HAP-1 (cell line): ENCODE data around the gene ARMH4.
A peak's percentile ranks its signal among the peaks of the same experiment; 100 is the strongest.

ENCODE experiments used
- DNase-seq, 2 experiments: peaks; one replicate each; pipeline ENCODE4 v3.0.0-alpha.2; 2016 to 2020; ENCODE audit warnings: low spot score in 2 of 2
- H3K27me3 ChIP-seq: fragments of 250-450 bp; sonication (Bioruptor Pico); 2 replicates; pipeline ENCODE4 v1.5.1; 2020; ENCODE audit warnings: low read depth, mild to moderate bottlenecking, moderate library complexity
- H3K36me3 ChIP-seq: fragments of 250-450 bp; sonication (Bioruptor Pico); replicated peaks from 2 replicates; pipeline ENCODE4 v1.5.1; 2020; ENCODE audit warnings: mild to moderate bottlenecking
- H3K4me1 ChIP-seq: fragments of 250-450 bp; sonication (Bioruptor Pico); 2 replicates; pipeline ENCODE4 v1.5.1; 2020; ENCODE audit warnings: mild to moderate bottlenecking
- H3K4me3 ChIP-seq: fragments of 250-450 bp; sonication (Bioruptor Pico); 2 replicates; pipeline ENCODE4 v1.5.1; 2020; ENCODE audit warnings: mild to moderate bottlenecking, moderate library complexity
- H3K9me3 ChIP-seq: fragments of 250-450 bp; sonication (Bioruptor Pico); 2 replicates; pipeline ENCODE4 v1.5.1; 2020; ENCODE audit warnings: mild to moderate bottlenecking, moderate library complexity
- in situ Hi-C: fragments of 300-500 bp; cut with MboI; formaldehyde crosslinking; loops from 3 replicates; pipeline ENCODE4 v1.14.3; 2020; ENCODE audit warnings: low sequenced_read_pairs, inconsistent platforms, mixed read lengths

Gene ARMH4

DNA sequence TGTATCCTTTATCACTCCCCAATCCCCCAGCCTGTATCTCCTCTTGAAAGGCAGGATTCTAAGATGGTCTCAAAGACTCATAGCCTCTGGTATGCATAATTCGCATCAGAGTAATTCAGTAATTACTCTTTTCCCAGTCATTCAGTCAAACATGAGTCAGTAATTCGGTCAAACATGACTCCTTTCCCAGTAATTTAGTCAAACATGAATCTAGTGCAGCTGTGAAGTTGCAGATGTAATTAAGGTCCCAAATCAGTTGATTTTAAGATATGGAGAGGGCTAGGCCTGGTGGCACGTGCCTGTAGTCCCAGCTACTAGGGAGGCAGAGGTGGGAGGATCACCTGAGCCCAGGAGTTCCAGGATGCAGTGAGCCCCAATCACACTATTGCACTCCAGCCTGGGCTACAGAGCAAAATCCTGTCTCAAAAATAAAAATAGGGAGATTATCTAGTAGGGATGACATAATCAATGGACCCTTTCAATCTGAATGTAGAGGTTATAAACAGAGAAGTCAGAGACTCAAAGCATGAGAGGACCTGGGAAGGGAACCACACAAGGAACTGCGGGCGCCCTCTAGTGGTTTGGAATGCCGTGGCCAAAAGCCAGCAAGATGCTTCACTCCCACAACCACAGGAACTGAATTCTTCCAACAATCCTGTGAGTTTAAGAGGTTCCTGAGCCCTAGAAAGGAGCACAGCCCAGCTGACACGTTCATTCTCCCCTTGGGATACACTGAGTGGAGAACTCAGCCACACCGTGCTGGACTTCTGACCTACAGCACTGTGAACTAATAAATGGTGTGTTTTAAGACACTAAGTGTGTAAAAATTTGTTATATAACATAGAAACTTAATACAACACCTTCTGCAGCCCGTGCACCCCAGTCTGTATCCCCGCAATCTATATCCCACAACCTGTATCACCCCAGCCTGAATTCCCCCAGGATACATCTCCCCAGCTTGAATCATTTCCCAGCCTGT is 14.3 kb upstream of the ARMH4 start:
- DNase-seq: peak; percentile 75 to 93
- in situ Hi-C loops: no loop called here
- H3K4me3 ChIP-seq: no peak overlapping the region
- no peaks in the 10 kb centered on the region for H3K9me3 ChIP-seq
- H3K27me3 ChIP-seq: no peaks in the 10 kb centered on the region
- no peaks in the 10 kb centered on the region for H3K36me3 ChIP-seq
- peaks cover 6% of the 10 kb centered on the region for H3K4me1 ChIP-seq

DNA sequence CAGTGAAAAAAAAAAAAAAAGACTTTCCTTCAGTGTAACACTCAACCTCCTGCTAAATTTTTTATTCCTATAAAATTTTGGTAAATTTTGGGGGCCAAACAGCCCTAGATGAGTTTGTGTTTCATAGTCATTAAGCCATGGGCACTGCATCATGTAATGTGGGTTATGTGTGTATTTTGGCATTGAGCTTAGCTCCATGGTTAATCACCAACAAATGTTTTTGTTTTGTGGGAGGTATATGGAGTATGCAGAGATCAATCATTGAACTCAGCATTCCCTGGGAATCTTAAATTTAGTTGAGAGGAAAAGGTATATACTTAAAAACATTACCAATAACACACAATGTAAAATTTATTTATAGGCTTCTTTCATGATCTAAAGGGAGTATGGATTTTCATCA is 8.5 kb upstream of the ARMH4 start:
- Histone ChIP-seq H3K4me1 (peaks cover 12% of the 10 kb centered on the region; the same call in 1 of the 2 replicates), H3K36me3 (no peaks in the 10 kb centered on the region), H3K27me3 (no peaks in the 10 kb centered on the region), H3K9me3 (peaks cover 3% of the 10 kb centered on the region; the same call in 1 of the 2 replicates), H3K4me3 (no peak overlapping the region)
- in situ Hi-C loops: no loop called here
- no peak for DNase-seq

DNA sequence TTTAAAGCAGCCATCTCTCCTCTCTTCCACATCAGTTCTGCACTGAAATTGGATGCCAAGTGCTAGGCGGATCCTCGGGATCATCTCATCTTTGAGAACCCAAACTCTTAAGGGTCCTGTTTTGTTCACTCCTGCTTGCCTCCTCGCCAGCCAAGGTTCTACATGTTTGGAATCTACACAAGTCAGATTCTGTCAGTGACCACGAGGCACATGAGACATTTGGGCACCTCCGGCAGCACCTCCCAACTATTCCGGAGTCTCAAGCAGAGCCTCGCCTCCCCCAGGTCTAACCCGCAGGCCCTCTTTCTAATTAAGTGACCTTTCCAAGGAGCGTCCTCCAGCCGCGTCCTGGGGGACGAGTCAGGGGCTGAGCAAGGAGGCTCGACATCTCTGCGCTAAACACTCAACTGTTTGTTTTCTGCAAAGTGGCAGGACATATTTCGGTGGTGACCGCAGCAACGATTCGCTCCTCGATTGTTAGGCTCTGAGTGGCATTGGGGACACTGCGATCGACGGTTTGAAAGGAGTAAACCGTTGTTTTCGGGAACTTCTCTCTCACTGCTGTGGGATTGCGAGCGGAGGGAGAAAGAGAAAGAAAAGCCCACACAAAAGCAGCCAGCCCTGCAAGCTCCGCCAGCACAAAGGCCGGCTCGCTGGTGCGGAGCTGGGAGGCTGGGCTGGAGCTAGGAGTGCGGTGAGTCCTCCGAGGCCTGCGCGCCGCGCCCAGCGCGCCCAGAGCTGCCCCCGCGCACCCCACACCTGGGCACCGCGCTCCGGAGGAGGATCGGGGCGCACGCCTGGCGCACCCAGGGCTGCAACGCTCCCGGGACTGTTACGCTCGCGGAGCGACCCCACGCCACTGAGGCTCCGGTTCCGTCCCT is 640 bp downstream of the ARMH4 start:
- peak in 1 of 2 experiments; percentile 51 for DNase-seq
- H3K27me3 ChIP-seq: no peaks in the 10 kb centered on the region
- in situ Hi-C loops: no loop called here
- peak overlapping the region; percentile 58 for H3K4me3 ChIP-seq
- peaks cover 21% of the 10 kb centered on the region for H3K4me1 ChIP-seq
- no peaks in the 10 kb centered on the region for H3K36me3 ChIP-seq
- peaks cover 2% of the 10 kb centered on the region; the same call in 1 of the 2 replicates for H3K9me3 ChIP-seq

DNA sequence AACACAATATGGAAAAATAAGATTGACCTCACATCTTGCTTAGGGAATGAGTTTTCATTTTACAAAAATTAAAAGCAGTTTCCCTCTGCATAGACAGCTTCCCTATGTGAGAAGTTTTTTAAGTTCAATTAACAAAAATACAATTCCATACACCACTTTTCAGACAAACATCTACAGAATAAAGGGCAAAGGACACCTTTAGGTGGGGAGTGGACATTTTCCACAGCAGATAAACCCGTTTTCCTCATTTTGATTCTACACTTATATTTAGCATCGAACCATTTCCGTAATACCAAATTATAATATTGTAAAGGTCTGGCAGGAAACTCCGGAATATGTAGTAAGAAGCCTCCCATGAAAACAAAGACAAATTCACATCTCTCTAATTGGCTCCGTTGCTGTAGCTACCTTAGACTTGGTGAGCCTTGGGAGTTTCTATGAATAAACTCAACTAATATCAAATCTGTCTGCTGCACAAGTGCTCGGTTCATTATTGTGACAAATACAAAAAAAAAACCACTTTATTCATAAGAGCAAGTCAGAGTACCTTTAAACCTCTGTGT is 1.7 kb downstream of the ARMH4 start:
- in situ Hi-C loops: no loop called here
- H3K4me3 ChIP-seq: no peak overlapping the region
- no peak for DNase-seq
- no peaks in the 10 kb centered on the region for H3K27me3 ChIP-seq
- H3K4me1 ChIP-seq: peaks cover 21% of the 10 kb centered on the region
- H3K36me3 ChIP-seq: no peaks in the 10 kb centered on the region
- H3K9me3 ChIP-seq: no peaks in the 10 kb centered on the region

DNA sequence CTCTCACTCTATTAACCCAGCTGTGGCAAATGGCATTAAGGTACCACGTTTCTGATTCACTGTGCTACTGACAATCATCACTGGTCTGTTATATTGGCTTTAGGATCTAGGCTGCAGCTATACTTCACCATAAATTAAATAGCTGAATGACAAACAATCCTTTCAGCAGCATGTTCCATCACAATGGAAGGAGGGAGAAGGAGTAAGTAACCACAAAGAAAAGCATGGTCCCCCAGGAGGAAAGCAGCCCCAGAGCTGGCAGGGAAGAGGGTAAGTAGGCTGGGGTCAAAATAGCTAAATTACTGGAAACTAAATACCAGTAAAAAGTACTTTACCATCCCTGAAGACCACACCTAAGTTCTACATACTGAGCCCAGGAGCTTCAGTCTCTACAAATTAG is 2.8 kb downstream of the ARMH4 start:
- DNase-seq: peak; percentile 40 to 67
- Histone ChIP-seq H3K9me3 (no peaks in the 10 kb centered on the region), H3K27me3 (no peaks in the 10 kb centered on the region), H3K4me1 (peaks cover 21% of the 10 kb centered on the region), H3K4me3 (no peak overlapping the region), H3K36me3 (no peaks in the 10 kb centered on the region)
- in situ Hi-C loops: no loop called here

DNA sequence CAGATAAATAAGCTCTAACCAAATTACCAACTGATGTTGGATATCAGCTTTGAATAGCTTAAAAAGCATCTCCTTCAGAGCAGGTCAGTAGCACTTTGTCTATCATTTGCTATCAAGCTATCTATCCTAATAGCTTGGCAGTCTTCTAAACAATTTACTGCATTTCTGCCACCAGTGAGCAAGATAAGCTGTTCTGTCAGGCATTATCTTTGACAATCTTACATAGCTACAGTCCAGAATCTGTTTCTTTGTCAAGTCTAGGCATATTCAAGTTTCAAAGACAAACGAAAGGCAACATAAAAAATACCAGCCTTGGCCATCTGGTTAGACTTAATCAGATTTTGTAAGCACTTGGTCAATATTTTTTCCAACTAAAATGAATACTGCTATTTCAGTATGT is 5.6 kb downstream of the ARMH4 start:
- no peak for DNase-seq
- no peaks in the 10 kb centered on the region for H3K27me3 ChIP-seq
- in situ Hi-C loops: no loop called here

DNA sequence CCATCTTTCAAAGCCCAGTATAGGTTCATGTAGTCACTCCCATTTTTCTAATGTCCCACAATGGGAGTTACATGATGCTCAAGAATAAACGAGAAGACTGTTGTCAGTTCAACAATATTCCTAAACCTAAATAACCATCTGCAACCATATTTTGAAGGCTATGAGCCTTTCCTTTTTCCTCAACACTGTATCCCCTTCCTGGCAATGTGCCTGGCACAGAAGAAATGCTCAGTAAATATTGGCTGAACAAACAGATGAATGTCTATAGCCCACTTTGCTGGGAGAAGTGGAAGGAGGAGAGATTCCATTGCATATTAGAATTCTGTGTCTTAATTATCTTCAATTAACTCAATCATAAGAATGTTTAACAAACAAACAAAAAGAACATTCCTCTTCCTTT is 6.1 kb downstream of the ARMH4 start:
- H3K27me3 ChIP-seq: no peaks in the 10 kb centered on the region
- no peaks in the 10 kb centered on the region for H3K36me3 ChIP-seq
- in situ Hi-C loops: no loop called here
- no peak overlapping the region for H3K4me3 ChIP-seq
- DNase-seq: no peak
- H3K9me3 ChIP-seq: no peaks in the 10 kb centered on the region
- peaks cover 21% of the 10 kb centered on the region for H3K4me1 ChIP-seq

More for the DNA sequence above, 5.6 kb downstream of the ARMH4 start:
- Histone ChIP-seq H3K4me3 (no peak overlapping the region), H3K9me3 (no peaks in the 10 kb centered on the region), H3K4me1 (peaks cover 21% of the 10 kb centered on the region), H3K36me3 (no peaks in the 10 kb centered on the region)

DNA sequence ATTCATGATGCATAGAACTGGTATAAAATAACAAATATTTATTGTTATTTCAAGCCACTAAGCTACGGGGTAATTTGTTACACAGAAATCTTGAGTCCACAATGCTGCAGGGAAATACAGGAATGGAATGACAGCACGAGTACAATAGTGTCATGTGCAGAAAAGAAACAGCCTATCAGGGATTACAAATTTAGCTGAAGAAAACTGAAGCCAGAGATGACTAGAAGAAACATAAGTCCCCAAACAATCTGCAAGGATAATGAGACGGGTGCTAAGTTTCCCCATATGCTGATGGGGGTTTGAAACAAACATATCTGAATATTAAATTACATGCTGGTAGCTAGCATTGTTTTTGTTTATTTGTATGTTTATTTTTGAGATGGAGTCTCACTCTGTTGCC is 8.9 kb downstream of the ARMH4 start:
- in situ Hi-C loops: no loop called here
- Histone ChIP-seq H3K27me3 (no peaks in the 10 kb centered on the region), H3K4me1 (peaks cover 1% of the 10 kb centered on the region; the same call in 1 of the 2 replicates), H3K36me3 (no peaks in the 10 kb centered on the region), H3K9me3 (no peaks in the 10 kb centered on the region), H3K4me3 (no peak overlapping the region)
- no peak for DNase-seq

DNA sequence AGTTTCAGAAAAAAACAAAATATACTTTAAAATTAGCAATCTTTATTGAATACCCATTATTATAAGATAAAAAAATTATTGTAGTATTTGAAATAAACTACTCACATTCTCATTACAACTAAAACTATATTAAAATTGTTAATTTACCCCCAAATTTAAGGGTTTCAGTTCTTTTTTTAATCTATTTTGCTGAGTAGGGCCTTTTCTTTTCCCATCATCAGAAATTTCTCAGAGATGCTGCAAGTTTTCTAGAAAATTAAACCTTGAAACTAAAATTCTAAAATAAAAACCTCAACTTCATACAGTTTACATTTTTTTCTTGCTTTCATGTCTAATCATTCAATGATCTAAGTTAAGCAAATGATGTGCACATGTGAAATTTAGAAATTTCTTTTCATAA is 10.1 kb downstream of the ARMH4 start:
- DNase-seq: no peak
- no peaks in the 10 kb centered on the region for H3K36me3 ChIP-seq
- no peaks in the 10 kb centered on the region for H3K4me1 ChIP-seq
- in situ Hi-C loops: no loop called here
- no peaks in the 10 kb centered on the region for H3K27me3 ChIP-seq
- no peaks in the 10 kb centered on the region for H3K9me3 ChIP-seq
- H3K4me3 ChIP-seq: no peak overlapping the region

DNA sequence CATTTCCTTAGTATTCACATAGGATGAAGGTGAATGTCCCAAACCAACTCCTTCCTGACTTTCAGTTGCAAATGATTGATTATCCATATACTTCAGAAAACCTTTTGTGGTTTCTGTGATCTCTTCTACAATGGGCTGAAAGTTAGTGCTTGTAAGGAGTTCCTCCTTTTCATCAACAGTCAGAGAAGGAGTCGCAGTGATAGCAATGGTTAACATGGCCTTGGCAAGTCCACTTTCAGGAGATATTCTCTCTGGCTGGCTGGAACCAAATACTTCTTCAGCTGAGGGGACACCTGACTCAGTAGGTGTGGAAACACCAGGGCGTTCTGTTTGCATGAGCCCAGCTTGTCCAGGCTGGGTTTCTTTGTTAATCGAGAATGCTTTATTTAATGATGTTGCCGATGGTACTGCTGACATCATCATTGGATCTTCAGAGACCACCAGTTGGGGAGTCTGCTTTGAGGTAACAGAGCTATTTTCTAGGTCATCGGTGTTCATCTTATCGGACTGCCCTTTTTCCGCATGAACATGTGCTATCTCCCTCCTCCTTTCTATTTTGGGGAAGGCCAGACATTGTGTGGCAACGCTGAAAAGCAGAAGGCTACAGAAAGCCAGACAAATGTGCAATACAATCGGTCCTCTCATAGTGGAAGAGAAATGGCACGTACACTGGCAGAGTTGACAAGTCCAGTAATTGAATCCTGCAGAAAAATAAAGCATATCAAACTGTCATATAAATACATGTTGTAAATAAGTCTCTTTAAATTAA is 13.1 kb downstream of the ARMH4 start:
- H3K9me3 ChIP-seq: no peaks in the 10 kb centered on the region
- no peaks in the 10 kb centered on the region for H3K4me1 ChIP-seq
- in situ Hi-C loops: no loop called here
- H3K27me3 ChIP-seq: no peaks in the 10 kb centered on the region
- H3K4me3 ChIP-seq: no peak overlapping the region
- DNase-seq: no peak
- H3K36me3 ChIP-seq: no peaks in the 10 kb centered on the region

DNA sequence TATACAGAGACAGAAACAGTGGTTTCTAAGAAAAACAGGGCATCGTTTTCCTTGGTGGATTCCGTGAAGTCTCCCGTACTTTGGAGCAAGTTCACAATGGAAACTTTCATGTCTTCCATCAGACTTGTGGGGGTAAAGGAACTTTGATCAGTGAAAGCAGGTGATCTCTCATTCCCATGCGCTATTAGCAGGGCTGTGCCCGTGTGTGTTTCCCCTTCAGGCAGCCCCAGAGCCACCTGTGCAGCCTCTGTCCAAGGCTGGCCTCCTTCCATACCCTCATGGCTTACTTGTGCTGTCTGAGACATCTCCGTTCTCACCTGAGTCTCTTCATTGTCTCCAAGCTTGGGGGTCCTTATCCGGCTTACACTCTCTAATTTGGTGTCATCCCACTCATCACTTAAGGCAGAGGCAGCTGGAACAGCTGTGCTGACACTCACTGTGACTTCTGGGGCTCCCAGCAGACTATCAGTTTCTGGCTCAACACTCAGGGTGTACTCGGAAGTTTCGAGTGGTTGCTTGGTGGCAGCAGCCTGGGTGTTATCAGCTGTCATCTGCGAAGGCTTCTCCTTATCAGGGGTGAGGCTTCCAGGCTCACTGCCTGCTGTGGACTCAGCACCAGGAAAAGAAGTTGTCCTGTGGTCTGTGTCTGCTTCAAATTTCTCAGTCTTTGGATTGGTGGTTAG is 13.8 kb downstream of the ARMH4 start:
- Histone ChIP-seq H3K4me1 (no peaks in the 10 kb centered on the region), H3K4me3 (no peak overlapping the region), H3K36me3 (no peaks in the 10 kb centered on the region), H3K9me3 (no peaks in the 10 kb centered on the region), H3K27me3 (no peaks in the 10 kb centered on the region)
- in situ Hi-C loops: no loop called here
- no peak for DNase-seq

DNA sequence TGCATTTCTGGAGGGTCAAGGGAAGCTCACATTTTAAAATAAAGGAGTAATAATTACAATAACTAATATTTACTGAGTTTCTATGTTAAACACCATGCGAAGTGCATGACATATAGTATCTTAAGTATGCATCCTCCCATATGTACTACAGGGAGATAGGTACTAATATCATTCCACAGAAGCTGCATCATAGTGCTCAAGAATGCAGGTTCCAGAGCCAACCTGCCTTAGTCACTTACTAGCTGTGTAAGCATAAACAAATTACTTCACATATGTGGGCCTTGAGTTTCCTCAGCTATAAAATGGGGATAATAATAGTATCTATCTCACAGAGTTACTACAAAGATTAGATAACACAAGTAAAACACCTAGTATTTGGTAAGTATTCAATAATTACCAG is 18.3 kb downstream of the ARMH4 start:
- no peaks in the 10 kb centered on the region for H3K4me1 ChIP-seq
- no peak overlapping the region for H3K4me3 ChIP-seq
- in situ Hi-C loops: no loop called here
- DNase-seq: no peak
- H3K9me3 ChIP-seq: no peaks in the 10 kb centered on the region
- H3K36me3 ChIP-seq: no peaks in the 10 kb centered on the region
- no peaks in the 10 kb centered on the region for H3K27me3 ChIP-seq

DNA sequence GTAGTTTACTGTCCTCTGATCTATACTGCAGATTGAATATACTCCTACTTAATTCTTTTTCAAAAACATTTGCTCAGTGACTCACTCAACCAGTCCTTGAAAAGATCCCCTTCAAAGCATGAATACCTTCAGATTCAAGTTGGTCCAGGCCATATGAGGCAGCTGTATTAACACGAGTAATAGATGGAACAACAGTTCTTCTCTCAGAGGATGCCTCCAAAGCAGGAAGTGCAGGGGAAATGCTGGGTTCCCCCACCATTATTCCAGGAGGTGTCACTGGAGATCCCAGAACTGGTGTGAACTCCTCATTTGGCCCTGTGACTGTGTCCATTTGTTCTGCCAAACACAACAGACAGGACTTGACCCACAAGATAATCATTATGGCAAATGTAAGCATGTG is 20.6 kb downstream of the ARMH4 start:
- Histone ChIP-seq H3K4me1 (no peaks in the 10 kb centered on the region), H3K36me3 (no peaks in the 10 kb centered on the region; the same call in 1 of the 2 replicates), H3K27me3 (no peaks in the 10 kb centered on the region), H3K4me3 (no peak overlapping the region), H3K9me3 (no peaks in the 10 kb centered on the region)
- in situ Hi-C loops: no loop called here
- DNase-seq: no peak
